ENCODE measurements around the gene FCRL6. TPM values are rescaled to one million over a fixed set of nuclear protein-coding genes. Genes with fewer than 3 reads are reported as not detected.

Gene FCRL6
- total RNA-seq, 1 donor from 2014 or later: not detected

- H3K4me1 ChIP-seq (ENCODE audit: insufficient read depth, low read length): no peaks in the 10 kb centered on the region
- no peaks in the 10 kb centered on the region for H3K36me3 ChIP-seq (ENCODE audit: insufficient read depth, low read length)
- H4K20me1 ChIP-seq (ENCODE audit: insufficient read depth, low read length): no peaks in the 10 kb centered on the region
- Mint-ChIP-seq H3K9me3 (ENCODE audit: unreplicated experiment) (no peaks in the 10 kb centered on the region), H3K4me3 (ENCODE audit: unreplicated experiment) (no peak overlapping the region), H3K27ac (ENCODE audit: unreplicated experiment) (no peak overlapping the region), H3K27me3 (ENCODE audit: low read depth, unreplicated experiment) (no peaks in the 10 kb centered on the region), H3K36me3 (ENCODE audit: low read depth, unreplicated experiment) (no peaks in the 10 kb centered on the region), H3K4me1 (ENCODE audit: low read depth, unreplicated experiment) (no peaks in the 10 kb centered on the region)
- no peak overlapping the region for H3K9ac ChIP-seq (ENCODE audit: low read length)
- no peak for DNase-seq (ENCODE audit: low read depth)
- H3K4me3 ChIP-seq (ENCODE audit: insufficient read depth, low read depth, low read length): no peak overlapping the region
- H3K27me3 ChIP-seq (ENCODE audit: insufficient read depth, low read length): peaks cover 20% of the 10 kb centered on the region
- H3K79me2 ChIP-seq (ENCODE audit: insufficient read depth, low read length): no peaks in the 10 kb centered on the region
- H3K4me2 ChIP-seq (ENCODE audit: low read length): no peak overlapping the region
- FAIRE-seq: no peak
- H3K27ac ChIP-seq (ENCODE audit: low read depth, low read length): no peak overlapping the region
- H3K9me3 ChIP-seq (ENCODE audit: insufficient read depth, low read depth, low read length): no peaks in the 10 kb centered on the region
- H2AFZ ChIP-seq (ENCODE audit: low read depth, low read length): no peak overlapping the region
- no peak for TF ChIP-seq EZH2 (IDR thresholded peaks at IDR 0.05; ENCODE audit: insufficient read depth, low read length)
- peak; percentile 44 for TF ChIP-seq CTCF (IDR thresholded peaks at IDR 0.05; ENCODE audit: insufficient read depth, low read depth, low read length)
These were observed 11.8 kb upstream of the FCRL6 start for GRCh38 chr1:159790237-159790917.

- peaks cover 25% of the 10 kb centered on the region for H3K27me3 ChIP-seq (ENCODE audit: insufficient read depth, low read length)
- DNase-seq (ENCODE audit: low read depth) (no peak), FAIRE-seq (no peak)
- H3K36me3 Mint-ChIP-seq (ENCODE audit: low read depth, unreplicated experiment): no peaks in the 10 kb centered on the region
- H3K9ac ChIP-seq (ENCODE audit: low read length): no peak overlapping the region
- H3K4me3 ChIP-seq (ENCODE audit: insufficient read depth, low read depth, low read length): no peak overlapping the region
- H3K27ac Mint-ChIP-seq (ENCODE audit: unreplicated experiment): no peak overlapping the region
- no peak overlapping the region for H3K4me3 Mint-ChIP-seq (ENCODE audit: unreplicated experiment)
- no peaks in the 10 kb centered on the region for H3K36me3 ChIP-seq (ENCODE audit: insufficient read depth, low read length)
- no peaks in the 10 kb centered on the region for H3K27me3 Mint-ChIP-seq (ENCODE audit: low read depth, unreplicated experiment)
- H3K4me1 ChIP-seq (ENCODE audit: insufficient read depth, low read length): no peaks in the 10 kb centered on the region
- H3K4me2 ChIP-seq (ENCODE audit: low read length): no peak overlapping the region
- no peak overlapping the region for H3K27ac ChIP-seq (ENCODE audit: low read depth, low read length)
- no peaks in the 10 kb centered on the region for H3K79me2 ChIP-seq (ENCODE audit: insufficient read depth, low read length)
- H3K4me1 Mint-ChIP-seq (ENCODE audit: low read depth, unreplicated experiment): no peaks in the 10 kb centered on the region
- H3K9me3 ChIP-seq (ENCODE audit: insufficient read depth, low read depth, low read length): no peaks in the 10 kb centered on the region
- no peak overlapping the region for H2AFZ ChIP-seq (ENCODE audit: low read depth, low read length)
- no peak for TF ChIP-seq CTCF (IDR thresholded peaks at IDR 0.05; ENCODE audit: insufficient read depth, low read depth, low read length)
- no peak for TF ChIP-seq EZH2 (IDR thresholded peaks at IDR 0.05; ENCODE audit: insufficient read depth, low read length)
- no peaks in the 10 kb centered on the region for H3K9me3 Mint-ChIP-seq (ENCODE audit: unreplicated experiment)
- H4K20me1 ChIP-seq (ENCODE audit: insufficient read depth, low read length): no peaks in the 10 kb centered on the region
These were observed 11.1 kb upstream of the FCRL6 start for GRCh38 chr1:159791031-159791430.

GRCh38 chr1:159791461-159791860 is 10.7 kb upstream of the FCRL6 start:
- Histone ChIP-seq H3K36me3 (ENCODE audit: insufficient read depth, low read length) (no peaks in the 10 kb centered on the region), H3K9me3 (ENCODE audit: insufficient read depth, low read depth, low read length) (no peaks in the 10 kb centered on the region), H3K4me1 (ENCODE audit: insufficient read depth, low read length) (no peaks in the 10 kb centered on the region), H3K4me3 (ENCODE audit: insufficient read depth, low read depth, low read length) (no peak overlapping the region), H3K27me3 (ENCODE audit: insufficient read depth, low read length) (peaks cover 29% of the 10 kb centered on the region), H4K20me1 (ENCODE audit: insufficient read depth, low read length) (no peaks in the 10 kb centered on the region), H2AFZ (ENCODE audit: low read depth, low read length) (no peak overlapping the region), H3K4me2 (ENCODE audit: low read length) (no peak overlapping the region), H3K79me2 (ENCODE audit: insufficient read depth, low read length) (no peaks in the 10 kb centered on the region), H3K27ac (ENCODE audit: low read depth, low read length) (no peak overlapping the region), H3K9ac (ENCODE audit: low read length) (no peak overlapping the region)
- no peaks in the 10 kb centered on the region for H3K36me3 Mint-ChIP-seq (ENCODE audit: low read depth, unreplicated experiment)
- DNase-seq (ENCODE audit: low read depth): no peak
- no peaks in the 10 kb centered on the region for H3K4me1 Mint-ChIP-seq (ENCODE audit: low read depth, unreplicated experiment)
- no peaks in the 10 kb centered on the region for H3K27me3 Mint-ChIP-seq (ENCODE audit: low read depth, unreplicated experiment)
- no peak overlapping the region for H3K27ac Mint-ChIP-seq (ENCODE audit: unreplicated experiment)
- FAIRE-seq: no peak
- H3K9me3 Mint-ChIP-seq (ENCODE audit: unreplicated experiment): no peaks in the 10 kb centered on the region
- TF ChIP-seq CTCF (IDR thresholded peaks at IDR 0.05; ENCODE audit: insufficient read depth, low read depth, low read length) (no peak), EZH2 (IDR thresholded peaks at IDR 0.05; ENCODE audit: insufficient read depth, low read length) (no peak)
- H3K4me3 Mint-ChIP-seq (ENCODE audit: unreplicated experiment): no peak overlapping the region

Measured in astrocyte (in vitro differentiated cells and primary cell).